Measurements from ENCODE around the gene PGBD2.

DNA sequence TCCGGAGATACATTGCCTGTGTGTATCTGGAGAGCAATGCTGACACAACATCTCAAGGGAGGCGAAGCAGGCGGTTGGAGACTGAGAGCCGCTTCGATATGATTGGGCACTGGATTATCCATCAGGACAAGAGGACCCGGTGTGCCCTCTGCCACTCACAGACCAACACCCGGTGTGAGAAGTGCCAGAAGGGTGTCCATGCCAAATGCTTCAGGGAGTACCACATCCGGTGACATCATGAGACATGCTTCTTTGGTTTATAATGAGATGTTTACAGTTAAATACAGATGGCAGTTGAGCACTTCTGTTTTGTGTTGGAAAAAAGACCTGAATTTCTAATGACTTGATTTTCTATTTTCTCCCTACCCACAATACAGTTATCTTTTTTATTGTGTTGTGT lies 12.1 kb downstream of the PGBD2 start:
- TF ChIP-seq POLR2A (IDR thresholded peaks at IDR 0.05; ENCODE audit: low read depth, low read length) (no peak), CTCF (conservative IDR thresholded peaks at IDR 0.05; ENCODE audit: low read depth, low read length) (no peak)

Data from IMR-90 (cell line).